NCI-H446 (cell line): ENCODE results near the gene MAGEA8.
"Not testable (repeated sequence)": the region's sequence is repeated elsewhere in the genome, so short reads cannot be mapped to it uniquely, and the experiment has no call there.

Source experiments
- DNase-seq, 2 experiments: peaks; one replicate each; lab custom pipeline; 2025; lab: John Stamatoyannopoulos, UW

Gene MAGEA8

GRCh38 chrX:149903889-149904748 is 23.1 kb downstream of the MAGEA8 start:
- no peak for DNase-seq

GRCh38 chrX:149908308-149908707 is 27.3 kb downstream of the MAGEA8 start:
- no peak for DNase-seq

- no peak for DNase-seq
Observed at GRCh38 chrX:149908727-149909126, 27.7 kb downstream of the MAGEA8 start.

GRCh38 chrX:149909324-149910177 is 28.6 kb downstream of the MAGEA8 start:
- no peak for DNase-seq

- no peak for DNase-seq
Observed at GRCh38 chrX:149910178-149910695, 29.3 kb downstream of the MAGEA8 start.

GRCh38 chrX:149916745-149917392 is 35.9 kb downstream of the MAGEA8 start:
- no peak for DNase-seq

GRCh38 chrX:149923836-149924235 is 42.9 kb downstream of the MAGEA8 start:
- not testable (repeated sequence) for DNase-seq

GRCh38 chrX:149924434-149924833 is 43.5 kb downstream of the MAGEA8 start:
- DNase-seq: not testable (repeated sequence)

- DNase-seq: not testable (repeated sequence)
Observed at GRCh38 chrX:149927245-149927963, 46.4 kb downstream of the MAGEA8 start.

- DNase-seq: not testable (repeated sequence)
Observed at GRCh38 chrX:149927964-149928258, 46.9 kb downstream of the MAGEA8 start.

- not testable (repeated sequence) for DNase-seq
Observed at GRCh38 chrX:149928635-149929034, 47.7 kb downstream of the MAGEA8 start.

GRCh38 chrX:149929400-149929799 is 48.4 kb downstream of the MAGEA8 start, which contains the start of gene HSFX4:
Gene HSFX4 (plus strand): TSS chrX:149929573. CDS start chrX:149929645, 72 bp downstream.
- DNase-seq: not testable (repeated sequence)

- DNase-seq: not testable (repeated sequence)
Observed at GRCh38 chrX:149931355-149931754, 50.4 kb downstream of the MAGEA8 start.

GRCh38 chrX:149932150-149932549 is 51.2 kb downstream of the MAGEA8 start:
- DNase-seq: not testable (repeated sequence)

GRCh38 chrX:149932970-149933369 is 52.0 kb downstream of the MAGEA8 start:
- DNase-seq: not testable (repeated sequence)

GRCh38 chrX:149933547-149933946 is 52.6 kb downstream of the MAGEA8 start:
- DNase-seq: not testable (repeated sequence)
